Endothelial cell of umbilical vein (primary cell): ENCODE measurements around the gene PDHB. TPM values are rescaled to one million over a fixed set of nuclear protein-coding genes. Genes with fewer than 3 reads are reported as not detected.
A peak's percentile ranks its signal among the peaks of the same experiment; 100 is the strongest.

ENCODE experiments used
- BruUV-seq: library from RNA; stranded (reverse); fragments of 400-500 nt; replicated peaks from 2 replicates; lab custom pipeline; 2021; lab: Mats Ljungman, UMichigan
- CTCF ChIA-PET: fragments of 300-600, 350-600 bp; sonication (Branson Sonifier 250); formaldehyde crosslinking; loops from one replicate; lab custom pipeline; 2021; ENCODE audit warnings: antibody characterized with exemption, inconsistent platforms; lab: Charles Lee
- POLR2A ChIA-PET: fragments of 300-600, 350-600 bp; sonication (Branson Sonifier 250); formaldehyde crosslinking; loops from one replicate; lab custom pipeline; 2021; ENCODE audit warnings: antibody characterized with exemption, inconsistent platforms; lab: Charles Lee
- DNase-seq: peaks from one replicate; pipeline ENCODE4 v3.0.0-alpha.2; 2011; ENCODE audit warnings: low read depth, low spot score
- FAIRE-seq: peaks from 2 replicates; lab custom pipeline; 2011; peaks lifted over from hg19 to GRCh38; lab: Jason Lieb, UNC
- H2AFZ ChIP-seq: 2 replicates; pipeline ENCODE4 v1.6.0; 2012; ENCODE audit warnings: low read depth, low read length, control low read depth, inconsistent platforms
- H3K27ac ChIP-seq: 2 replicates; pipeline ENCODE4 v1.5.1; 2011; ENCODE audit warnings: low read depth, mild to moderate bottlenecking, control low read depth, low read length, moderate library complexity; ENCODE audit not compliant: insufficient read depth
- H3K27me3 ChIP-seq, 2 experiments: 2 replicates each; pipeline versions ENCODE4 v1.6.0 to v1.6.1; 2011; ENCODE audit warnings: low read length in 2 of 2, mixed read lengths in 1 of 2; ENCODE audit not compliant: control insufficient read depth in 2 of 2, insufficient read depth in 2 of 2
- H3K36me3 ChIP-seq, 2 experiments: 2 replicates in 1 of 2; 3 replicates in 1 of 2; pipeline ENCODE4 v1.5.1; 2011; ENCODE audit warnings: low read length in 2 of 2, mild to moderate bottlenecking in 1 of 2, moderate library complexity in 1 of 2; ENCODE audit not compliant: control insufficient read depth in 2 of 2, insufficient read depth in 2 of 2; ENCODE audit errors: extremely low read depth in 1 of 2
- H3K4me1 ChIP-seq: 3 replicates; pipeline ENCODE4 v1.5.1; 2011; ENCODE audit warnings: mild to moderate bottlenecking, low read length; ENCODE audit not compliant: control insufficient read depth, insufficient read depth; ENCODE audit errors: extremely low read depth
- H3K4me2 ChIP-seq: 2 replicates; pipeline ENCODE4 v1.6.1; 2011; ENCODE audit warnings: low read length, control low read depth, mixed read lengths; ENCODE audit not compliant: insufficient read depth
- H3K4me3 ChIP-seq, 3 experiments: fragments of 200-600 bp in 1 of 3; sonication (generic), shearing (Covaris generic) in 1 of 3; replicated peaks in 1 of 3; 2 replicates each; pipeline ENCODE4 v1.5.1; 2011 to 2016; ENCODE audit warnings: control low read depth in 3 of 3, low read length in 3 of 3, mild to moderate bottlenecking in 2 of 3, inconsistent platforms in 1 of 3, low read depth in 1 of 3, moderate library complexity in 1 of 3; ENCODE audit not compliant: insufficient read depth in 1 of 3
- H3K79me2 ChIP-seq: 2 replicates; pipeline ENCODE4 v1.6.0; 2012; ENCODE audit warnings: low read length, inconsistent platforms; ENCODE audit not compliant: control insufficient read depth, insufficient read depth
- H3K9ac ChIP-seq: replicated peaks from 2 replicates; pipeline ENCODE3; 2011; ENCODE audit warnings: low read length, control low read depth; ENCODE audit not compliant: insufficient read depth; ENCODE audit errors: extremely low read depth
- H3K9me1 ChIP-seq: replicated peaks from 3 replicates; pipeline ENCODE4 v1.6.0; 2011; ENCODE audit warnings: mild to moderate bottlenecking, low read length; ENCODE audit not compliant: control insufficient read depth, insufficient read depth; ENCODE audit errors: extremely low read depth
- H3K9me3 ChIP-seq: replicated peaks from 2 replicates; pipeline ENCODE4 v1.5.1; 2012; ENCODE audit warnings: low read length, inconsistent platforms; ENCODE audit not compliant: control insufficient read depth, insufficient read depth
- H4K20me1 ChIP-seq: replicated peaks from 2 replicates; pipeline ENCODE3; 2011; ENCODE audit warnings: mild to moderate bottlenecking, low read length; ENCODE audit not compliant: control insufficient read depth, insufficient read depth; ENCODE audit errors: extremely low read depth
- EZH2 ChIP-seq: IDR thresholded peaks from 2 replicates; pipeline ENCODE4 v1.6.1; 2012; ENCODE audit warnings: borderline replicate concordance, low read depth, mild to moderate bottlenecking, moderate library complexity, low read length, inconsistent platforms; ENCODE audit not compliant: severe bottlenecking
- FOS ChIP-seq: IDR thresholded peaks from 2 replicates; pipeline ENCODE4 v1.6.1; 2011; ENCODE audit warnings: mild to moderate bottlenecking, low read length, moderate library complexity, borderline replicate concordance; ENCODE audit not compliant: insufficient read depth
- JUN ChIP-seq: IDR thresholded peaks from 2 replicates; pipeline ENCODE4 v1.6.1; 2011; ENCODE audit warnings: borderline replicate concordance, low read depth; ENCODE audit not compliant: insufficient read length, insufficient read depth
- MYC ChIP-seq: IDR thresholded peaks from one replicate; pipeline ENCODE4 v1.6.1; 2011; ENCODE audit warnings: mild to moderate bottlenecking, low read depth, low read length
- POLR2AphosphoS5 ChIP-seq: IDR thresholded peaks from 2 replicates; pipeline ENCODE4 v1.6.1; 2012; ENCODE audit warnings: low read depth, mild to moderate bottlenecking, control low read depth, low read length, moderate library complexity; ENCODE audit not compliant: insufficient read depth
- dilution Hi-C: fragments of 300-500 bp; cut with MboI; formaldehyde crosslinking; loops from one replicate; pipeline ENCODE4 v1.15.0; 2019; ENCODE audit warnings: low sequenced_read_pairs; ENCODE audit not compliant: extremely low pct_ligation_motif_present
- intact Hi-C: fragments of 100-400 bp; cut with micrococcal nuclease; formaldehyde crosslinking; loops from one replicate; pipeline ENCODE4 v1.10.0; 2022
- polyA plus RNA-seq, 4 experiments: library from polyadenylated mRNA; depleted of rRNA in 3 of 4; stranded (reverse) in 3 of 4; unstranded in 1 of 4; fragments of >200 nt; gene quantifications; 2 replicates each; pipeline versions ENCODE4 v1.2.1 to v1.2.3, GENCODE V29; 2011 to 2012; ENCODE audit warnings: missing spikeins in 1 of 4
- total RNA-seq: library from RNA; stranded (reverse); gene quantifications from 2 replicates; pipeline ENCODE4 v1.2.3, GENCODE V29; 2021
- TF ChIP-seq, protein P1 (sequence below): IDR thresholded peaks from 2 replicates; pipeline ENCODE4 v1.6.1; 2011; ENCODE audit not compliant: insufficient read depth, insufficient read length

PDHB gene
- total and polyA plus RNA-seq, 2 donors (not counting 3 experiments of a cell fraction or from before 2014, with no cell fraction given), result 50.8 to 60.8 TPM

GRCh38 chr3:58387650-58388546 is 45.7 kb downstream of the PDHB start:
- dilution Hi-C loops (no loop called here), intact Hi-C loops (loop anchor here (1.0 to 2.0 kb wide), 2 partner anchors 55 to 144 kb away; partner anchors contain the start of gene PXK)
- H2AFZ ChIP-seq, result no peak overlapping the region
- ChIA-PET POLR2A (no interaction called here), CTCF (interaction anchor here (1.0 to 2.0 kb wide), 6 partner anchors 14 to 82 kb away, joined by 3 to 11 read pairs (median 4); partner anchors contain the start of genes HTD2 and RPP14)
- H3K27me3 ChIP-seq, result no peaks in the 10 kb centered on the region
- peak; percentile 36 for DNase-seq
- no peaks in the 10 kb centered on the region for H3K9me3 ChIP-seq
- H3K4me2 ChIP-seq, result peak overlapping the region; percentile 71
- peak overlapping the region; percentile 54 for H3K27ac ChIP-seq
- peaks cover 40% of the 10 kb centered on the region for H3K4me1 ChIP-seq
- peak; percentile 60 for FAIRE-seq
- no peaks in the 10 kb centered on the region for H4K20me1 ChIP-seq
- no peak overlapping the region for H3K4me3 ChIP-seq
- H3K79me2 ChIP-seq, result no peaks in the 10 kb centered on the region
- BruUV-seq, result no TSS peak
- H3K9ac ChIP-seq, result no peak overlapping the region
- TF ChIP-seq MYC (no peak), JUN (no peak), FOS (no peak), EZH2 (no peak), POLR2AphosphoS5 (no peak)
- TF ChIP-seq, protein P1, sequence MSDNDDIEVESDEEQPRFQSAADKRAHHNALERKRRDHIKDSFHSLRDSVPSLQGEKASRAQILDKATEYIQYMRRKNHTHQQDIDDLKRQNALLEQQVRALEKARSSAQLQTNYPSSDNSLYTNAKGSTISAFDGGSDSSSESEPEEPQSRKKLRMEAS, result no peak
- no peaks in the 10 kb centered on the region for H3K36me3 ChIP-seq
- H3K9me1 ChIP-seq, result no peaks in the 10 kb centered on the region
